Measurements from ENCODE around the gene PLA2G2F. TPM values are rescaled to one million over a fixed set of nuclear protein-coding genes. Genes with fewer than 3 reads are reported as not detected.

The PLA2G2F gene
- total and polyA plus RNA-seq, 9 donors: 0.02 to 0.30 (median 0.11) TPM; not detected in 5

GRCh38 chr1:20147846-20148570 is 8.9 kb downstream of the PLA2G2F start:
- DNase-seq: no peak
- Histone ChIP-seq H3K9me3 (no peaks in the 10 kb centered on the region), H3K27me3 (no peaks in the 10 kb centered on the region), H3K27ac (no peak overlapping the region), H3K36me3 (no peaks in the 10 kb centered on the region), H3K4me1 (ENCODE audit: insufficient read depth) (peaks cover 11% of the 10 kb centered on the region), H3K4me3 (no peak overlapping the region)
- TF ChIP-seq POLR2A (IDR thresholded peaks at IDR 0.05) (no peak), EP300 (IDR thresholded peaks at IDR 0.05) (no peak)
- TF ChIP-seq, protein P1, sequence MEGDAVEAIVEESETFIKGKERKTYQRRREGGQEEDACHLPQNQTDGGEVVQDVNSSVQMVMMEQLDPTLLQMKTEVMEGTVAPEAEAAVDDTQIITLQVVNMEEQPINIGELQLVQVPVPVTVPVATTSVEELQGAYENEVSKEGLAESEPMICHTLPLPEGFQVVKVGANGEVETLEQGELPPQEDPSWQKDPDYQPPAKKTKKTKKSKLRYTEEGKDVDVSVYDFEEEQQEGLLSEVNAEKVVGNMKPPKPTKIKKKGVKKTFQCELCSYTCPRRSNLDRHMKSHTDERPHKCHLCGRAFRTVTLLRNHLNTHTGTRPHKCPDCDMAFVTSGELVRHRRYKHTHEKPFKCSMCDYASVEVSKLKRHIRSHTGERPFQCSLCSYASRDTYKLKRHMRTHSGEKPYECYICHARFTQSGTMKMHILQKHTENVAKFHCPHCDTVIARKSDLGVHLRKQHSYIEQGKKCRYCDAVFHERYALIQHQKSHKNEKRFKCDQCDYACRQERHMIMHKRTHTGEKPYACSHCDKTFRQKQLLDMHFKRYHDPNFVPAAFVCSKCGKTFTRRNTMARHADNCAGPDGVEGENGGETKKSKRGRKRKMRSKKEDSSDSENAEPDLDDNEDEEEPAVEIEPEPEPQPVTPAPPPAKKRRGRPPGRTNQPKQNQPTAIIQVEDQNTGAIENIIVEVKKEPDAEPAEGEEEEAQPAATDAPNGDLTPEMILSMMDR (IDR thresholded peaks at IDR 0.05): no peak
- 85 to 93% (median 88%) methylated on average over 13 of the region's 13 CpGs for WGBS, 3 donors
- intact Hi-C loops (cut with DNase I): loop anchor here in 1 of 4 donors (5.0 kb wide), 1 partner anchor 46 kb away; no protein-coding TSS in a partner anchor

GRCh38 chr1:20148571-20149500 is 9.7 kb downstream of the PLA2G2F start:
- TF ChIP-seq EP300 (IDR thresholded peaks at IDR 0.05): no peak
- no peak for TF ChIP-seq POLR2A (IDR thresholded peaks at IDR 0.05)
- TF ChIP-seq, protein P1 (IDR thresholded peaks at IDR 0.05): no peak
- H3K27me3 ChIP-seq: no peaks in the 10 kb centered on the region
- peaks cover 6% of the 10 kb centered on the region for H3K4me1 ChIP-seq (ENCODE audit: insufficient read depth)
- no peaks in the 10 kb centered on the region for H3K36me3 ChIP-seq
- H3K4me3 ChIP-seq: no peak overlapping the region
- no peak for DNase-seq
- intact Hi-C loops (cut with DNase I): loop anchor here in 1 of 4 donors (5.0 kb wide), 1 partner anchor 47 kb away; no protein-coding TSS in a partner anchor
- H3K9me3 ChIP-seq: no peaks in the 10 kb centered on the region
- no peak overlapping the region for H3K27ac ChIP-seq
- WGBS, 3 donors: 91 to 95% (median 92%) methylated on average over 13 of the region's 13 CpGs

GRCh38 chr1:20149601-20150325 is 10.6 kb downstream of the PLA2G2F start:
- Histone ChIP-seq H3K9me3 (no peaks in the 10 kb centered on the region), H3K4me3 (no peak overlapping the region), H3K4me1 (ENCODE audit: insufficient read depth) (peaks cover 3% of the 10 kb centered on the region), H3K27me3 (no peaks in the 10 kb centered on the region), H3K36me3 (no peaks in the 10 kb centered on the region), H3K27ac (no peak overlapping the region)
- intact Hi-C loops (cut with DNase I): loop anchor here in 3 of 4 donors (5.0 kb wide), 4 partner anchors 47 to 232 kb away; no protein-coding TSS in a partner anchor
- DNase-seq: no peak
- no peak for TF ChIP-seq EP300 (IDR thresholded peaks at IDR 0.05)
- TF ChIP-seq, protein P1 (IDR thresholded peaks at IDR 0.05): no peak
- no peak for TF ChIP-seq POLR2A (IDR thresholded peaks at IDR 0.05)
- 87 to 90% (median 87%) methylated on average over 25 to 27 of the region's 27 CpGs for WGBS, 3 donors

GRCh38 chr1:20150326-20150705 is 11.2 kb downstream of the PLA2G2F start:
- TF ChIP-seq EP300 (IDR thresholded peaks at IDR 0.05): no peak
- TF ChIP-seq, protein P1 (IDR thresholded peaks at IDR 0.05): no peak
- no peak for TF ChIP-seq POLR2A (IDR thresholded peaks at IDR 0.05)
- Histone ChIP-seq H3K9me3 (no peaks in the 10 kb centered on the region), H3K27me3 (no peaks in the 10 kb centered on the region), H3K4me1 (ENCODE audit: insufficient read depth) (peaks cover 3% of the 10 kb centered on the region), H3K27ac (no peak overlapping the region), H3K4me3 (no peak overlapping the region), H3K36me3 (no peaks in the 10 kb centered on the region)
- DNase-seq: no peak
- intact Hi-C loops (cut with DNase I): loop anchor here in 2 of 4 donors (5.0 kb wide), 3 partner anchors 53 to 233 kb away; no protein-coding TSS in a partner anchor
- 92 to 97% (median 94%) methylated on average over 8 of the region's 8 CpGs for WGBS, 3 donors
